GM12865 (cell line): Measurements from ENCODE around the gene C17orf58.
"Not testable (repeated sequence)": the region's sequence is repeated elsewhere in the genome, so short reads cannot be mapped to it uniquely, and the experiment has no call there.

Source experiments
- DNase-seq: peaks from one replicate; pipeline ENCODE4 v3.0.0; 2010; ENCODE audit warnings: low read depth
- H3K4me3 ChIP-seq: 2 replicates; pipeline ENCODE4 v1.5.1; 2011; ENCODE audit warnings: mild to moderate bottlenecking, low read depth, low read length, control low read depth
- TF ChIP-seq, protein P1 (sequence below): IDR thresholded peaks from 2 replicates; pipeline ENCODE4 v1.5.1; 2011; ENCODE audit warnings: low read length, control low read depth, low read depth, inconsistent platforms; ENCODE audit not compliant: insufficient read depth; ENCODE audit errors: missing control alignments

Gene C17orf58

DNA sequence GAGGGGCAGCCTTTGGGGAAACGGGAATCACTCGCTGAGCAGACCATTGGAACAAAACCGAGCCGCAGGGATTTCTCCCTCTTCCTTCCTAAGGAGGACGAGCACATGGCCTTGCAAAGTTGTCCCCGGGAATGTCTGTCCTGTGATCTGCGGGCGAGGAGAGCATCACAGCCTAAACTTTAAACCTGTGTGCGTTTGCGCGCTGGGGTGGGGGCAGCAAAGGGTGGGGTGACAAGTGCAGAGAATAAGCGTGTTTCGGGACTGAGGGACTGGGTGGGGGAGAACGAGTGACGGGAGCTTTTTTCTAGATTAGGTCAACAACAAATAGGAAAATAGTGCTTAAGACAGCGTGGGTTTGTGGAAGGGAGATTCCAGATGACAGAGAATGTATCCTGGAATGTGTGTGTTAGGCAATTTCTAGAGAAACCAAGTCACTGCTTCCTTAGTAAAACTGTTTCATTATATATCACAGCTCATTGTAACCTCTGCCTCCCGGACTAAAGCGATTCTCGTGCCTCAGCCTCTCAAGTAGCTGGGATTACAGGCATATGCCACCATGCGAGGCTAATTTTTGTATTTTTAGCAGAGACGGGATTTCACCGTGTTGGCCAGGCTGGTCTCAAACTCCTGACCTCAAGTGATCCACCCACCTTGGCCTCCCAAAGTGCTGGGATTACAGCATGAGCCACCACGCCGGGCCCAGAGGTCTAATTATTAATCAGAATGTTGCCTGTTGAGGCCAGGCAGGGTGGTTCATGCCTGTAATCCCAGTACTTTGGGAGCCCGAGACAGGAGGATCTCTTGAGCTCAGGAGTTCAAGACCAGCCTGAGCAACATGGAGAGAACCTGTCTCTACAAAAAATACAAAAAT lies at the start of gene C17orf58:
C17orf58 (minus strand) TSS at position 169 of the 871 bp plus-strand sequence. CDS start 271 bp downstream, outside the sequence.
- DNase-seq = not testable (repeated sequence)
- H3K4me3 ChIP-seq = peak within 1 kb of the TSS; percentile 51

DNA sequence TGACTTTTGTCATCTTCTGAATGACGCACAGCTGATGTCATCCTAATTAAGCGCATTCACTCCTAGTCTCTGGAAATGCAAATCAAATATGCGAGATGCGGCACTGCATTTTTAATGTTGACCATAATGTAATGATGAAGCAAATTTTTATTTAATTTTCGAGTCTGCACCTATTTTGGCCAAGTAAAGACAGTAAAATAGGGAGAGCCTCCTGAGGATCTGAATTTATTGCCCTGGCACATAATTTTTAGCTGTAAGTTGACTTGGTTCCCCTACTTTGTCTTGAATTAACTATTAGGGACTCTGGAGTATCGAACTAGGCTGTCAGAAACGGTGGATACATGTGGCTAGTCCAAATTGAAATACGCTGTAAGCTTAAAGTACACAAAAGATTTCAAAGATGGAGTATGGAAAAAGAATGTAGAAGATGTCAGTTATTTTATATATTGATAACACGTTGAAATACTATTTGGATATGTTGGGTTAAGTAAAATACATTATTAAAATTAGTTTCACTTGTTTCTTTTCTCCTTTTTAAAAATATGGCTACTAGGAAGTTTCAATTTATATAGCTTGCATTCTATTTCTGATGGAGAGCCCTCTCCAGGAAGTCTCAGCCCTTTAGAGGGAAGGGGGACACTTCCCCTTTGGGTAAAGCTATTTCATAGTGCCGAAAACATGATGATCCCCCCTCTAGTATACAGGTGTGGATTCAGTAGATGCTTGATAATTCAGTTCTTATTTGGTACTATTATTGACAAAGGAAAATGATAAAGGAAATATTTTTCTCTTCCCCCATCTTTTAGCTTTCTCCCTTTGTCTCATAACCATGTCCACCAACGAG lies 40.3 kb upstream of the C17orf58 start:
- no peak for DNase-seq
- TF ChIP-seq, protein P1, sequence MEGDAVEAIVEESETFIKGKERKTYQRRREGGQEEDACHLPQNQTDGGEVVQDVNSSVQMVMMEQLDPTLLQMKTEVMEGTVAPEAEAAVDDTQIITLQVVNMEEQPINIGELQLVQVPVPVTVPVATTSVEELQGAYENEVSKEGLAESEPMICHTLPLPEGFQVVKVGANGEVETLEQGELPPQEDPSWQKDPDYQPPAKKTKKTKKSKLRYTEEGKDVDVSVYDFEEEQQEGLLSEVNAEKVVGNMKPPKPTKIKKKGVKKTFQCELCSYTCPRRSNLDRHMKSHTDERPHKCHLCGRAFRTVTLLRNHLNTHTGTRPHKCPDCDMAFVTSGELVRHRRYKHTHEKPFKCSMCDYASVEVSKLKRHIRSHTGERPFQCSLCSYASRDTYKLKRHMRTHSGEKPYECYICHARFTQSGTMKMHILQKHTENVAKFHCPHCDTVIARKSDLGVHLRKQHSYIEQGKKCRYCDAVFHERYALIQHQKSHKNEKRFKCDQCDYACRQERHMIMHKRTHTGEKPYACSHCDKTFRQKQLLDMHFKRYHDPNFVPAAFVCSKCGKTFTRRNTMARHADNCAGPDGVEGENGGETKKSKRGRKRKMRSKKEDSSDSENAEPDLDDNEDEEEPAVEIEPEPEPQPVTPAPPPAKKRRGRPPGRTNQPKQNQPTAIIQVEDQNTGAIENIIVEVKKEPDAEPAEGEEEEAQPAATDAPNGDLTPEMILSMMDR = no peak
- H3K4me3 ChIP-seq = peak overlapping the region; percentile 88

DNA sequence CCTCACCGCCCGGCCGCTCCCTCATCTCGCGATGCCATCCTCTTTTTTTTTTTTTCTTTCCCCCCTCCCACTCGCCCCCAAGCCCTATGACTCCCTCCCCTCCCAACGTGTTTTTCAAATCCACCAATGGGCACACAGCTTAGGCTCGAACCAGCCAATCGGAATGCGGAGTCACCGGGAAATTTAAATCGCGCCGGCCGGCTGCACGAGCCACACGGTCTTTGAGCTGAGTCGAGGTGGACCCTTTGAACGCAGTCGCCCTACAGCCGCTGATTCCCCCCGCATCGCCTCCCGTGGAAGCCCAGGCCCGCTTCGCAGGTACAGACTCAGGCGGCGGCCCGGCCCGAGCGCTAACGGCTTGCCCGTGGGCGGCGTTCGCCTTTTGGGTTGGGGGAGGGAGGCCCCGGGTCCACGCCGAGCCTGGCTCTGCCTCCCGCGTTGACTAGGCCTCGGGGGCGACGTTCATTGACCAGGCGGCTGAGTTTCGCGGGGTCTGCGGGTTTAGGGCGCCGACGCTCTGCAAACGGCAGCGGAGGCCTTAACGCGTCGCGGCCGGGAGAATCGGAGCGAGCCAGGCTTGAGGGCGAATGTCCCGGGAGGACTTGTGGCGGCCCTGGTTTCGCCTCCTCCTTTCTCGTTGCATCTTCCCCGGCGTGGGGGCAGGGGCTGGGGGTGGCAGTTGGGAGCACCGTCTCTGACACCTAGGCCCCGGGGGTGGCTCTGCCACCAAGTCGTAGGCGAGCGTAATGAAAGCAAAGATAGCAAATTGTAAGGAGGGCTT lies 39.4 kb upstream of the C17orf58 start, which contains the start of gene KPNA2:
KPNA2 (plus strand) TSS at position 213 of the 781 bp plus-strand sequence. CDS start 1,398 bp downstream, outside the sequence.
- TF ChIP-seq, protein P1 = no peak
- peak; percentile 98 for DNase-seq

DNA sequence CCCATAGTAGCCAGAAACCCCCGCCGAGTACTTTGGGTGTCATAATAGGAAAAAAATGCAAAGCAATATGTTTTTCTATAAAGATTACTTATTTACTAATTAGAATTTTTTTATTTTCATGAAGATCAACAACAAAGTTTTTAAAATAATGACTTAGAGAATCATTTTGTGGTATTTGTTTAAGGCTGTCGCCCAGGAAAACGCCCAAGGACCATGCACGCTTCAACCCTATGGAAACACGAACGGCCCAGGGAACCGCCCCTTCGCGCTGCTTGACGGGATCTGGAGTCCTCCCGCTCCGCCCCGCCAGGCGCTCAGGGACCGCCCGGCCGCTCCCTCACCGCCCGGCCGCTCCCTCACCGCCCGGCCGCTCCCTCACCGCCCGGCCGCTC lies 38.9 kb upstream of the C17orf58 start:
- DNase-seq = no peak
- peak overlapping the region; percentile 58 for H3K4me3 ChIP-seq
- TF ChIP-seq, protein P1 = no peak

More for the DNA sequence above, 39.4 kb upstream of the C17orf58 start, which contains the start of gene KPNA2:
- peak within 1 kb of the TSS; percentile 88 for H3K4me3 ChIP-seq

DNA sequence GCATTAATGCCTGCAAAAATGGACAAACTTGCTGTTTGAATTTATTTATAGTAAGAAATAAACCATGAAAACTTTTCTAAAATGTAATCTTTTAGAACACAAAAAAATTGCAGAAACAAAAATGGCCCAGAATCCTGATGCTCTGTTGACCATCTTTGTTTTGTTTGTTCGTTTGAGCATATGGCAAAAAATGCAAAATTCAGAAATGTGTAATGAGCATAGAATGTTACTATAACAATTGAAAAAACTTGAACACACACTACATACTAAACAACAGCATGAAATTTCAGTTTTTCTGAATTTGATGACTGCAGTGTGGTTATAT lies 38.1 kb upstream of the C17orf58 start:
- TF ChIP-seq, protein P1 = no peak
- no peak overlapping the region for H3K4me3 ChIP-seq
- DNase-seq = no peak

DNA sequence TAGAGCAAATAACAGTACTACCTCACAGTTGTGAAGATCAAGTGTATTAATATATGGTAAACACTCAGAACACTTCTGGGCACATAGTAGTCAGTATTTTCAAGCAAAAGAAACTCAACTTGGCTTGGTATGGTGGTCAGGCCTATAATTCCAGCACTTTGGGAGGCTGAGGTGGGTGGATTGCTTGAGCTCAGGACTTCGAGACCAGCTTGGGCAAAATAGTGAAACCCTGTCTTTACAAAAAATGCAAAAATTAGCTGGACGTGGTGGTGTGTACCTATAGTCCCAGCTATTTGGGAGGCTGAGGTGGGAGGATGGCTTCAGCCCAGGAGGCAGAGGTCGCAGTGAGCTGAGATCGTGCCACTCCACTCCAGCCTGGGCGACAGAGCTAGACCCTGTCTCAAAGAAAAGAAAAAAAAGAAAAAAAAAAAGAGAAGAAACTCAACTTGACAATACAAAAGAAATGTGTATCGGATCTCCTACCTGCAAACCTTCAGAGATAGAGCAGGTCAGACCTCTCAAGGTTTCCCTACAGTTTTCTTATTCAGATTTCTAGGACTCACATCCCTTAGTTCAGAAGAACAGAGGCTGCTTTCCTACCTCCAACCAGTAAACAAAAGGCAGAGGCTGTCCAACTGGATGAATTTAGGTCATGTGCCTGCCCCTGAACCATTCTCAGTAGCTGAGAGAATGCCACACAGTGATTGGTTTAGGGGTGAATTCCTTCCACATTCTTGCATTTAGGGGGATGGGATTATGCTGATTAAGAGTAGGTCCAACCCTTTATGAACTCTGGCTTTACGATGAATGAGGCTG lies 37.6 kb upstream of the C17orf58 start:
- DNase-seq = no peak
- H3K4me3 ChIP-seq = no peak overlapping the region
- TF ChIP-seq, protein P1 = no peak
